Liver (tissue), 3 donors: ENCODE data around the gene NPPC.

Experiments
- ATF3 ChIP-seq: IDR thresholded peaks from 2 replicates; pipeline ENCODE4 v1.6.1; 2016; ENCODE audit warnings: antibody characterized with exemption
- CTCF ChIP-seq: fragments of 150-350 bp; IDR thresholded peaks from 2 replicates; pipeline ENCODE4 v1.5.1; 2017; ENCODE audit warnings: improper control_type of control experiment, low read depth, low read length; ENCODE audit not compliant: missing input control
- EGR1 ChIP-seq, 2 donors: IDR thresholded peaks; 2 replicates each; pipeline ENCODE4 v1.6.1; 2016 to 2018; ENCODE audit warnings: antibody characterized with exemption in 2 of 2, low read depth in 2 of 2
- FOXA1 ChIP-seq: IDR thresholded peaks from 2 replicates; pipeline ENCODE4 v1.6.1; 2016; ENCODE audit warnings: antibody characterized with exemption
- GABPA ChIP-seq, 2 donors: IDR thresholded peaks in 1 of 2; conservative IDR thresholded peaks in 1 of 2; 2 replicates each; pipeline ENCODE4 v1.6.1; 2016; ENCODE audit warnings: antibody characterized with exemption in 2 of 2, mild to moderate bottlenecking in 1 of 2, moderate library complexity in 1 of 2
- JUND ChIP-seq, 2 donors: IDR thresholded peaks; 2 replicates each; pipeline ENCODE4 v1.6.1; 2016; ENCODE audit warnings: antibody characterized with exemption in 2 of 2
- MAX ChIP-seq: IDR thresholded peaks from 2 replicates; pipeline ENCODE4 v1.6.1; 2016; ENCODE audit warnings: antibody characterized with exemption
- NR2F2 ChIP-seq: IDR thresholded peaks from 2 replicates; pipeline ENCODE4 v1.6.1; 2016; ENCODE audit warnings: antibody characterized with exemption
- REST ChIP-seq: IDR thresholded peaks from 2 replicates; pipeline ENCODE4 v1.6.1; 2016; ENCODE audit warnings: antibody characterized with exemption, mild to moderate bottlenecking
- RXRA ChIP-seq, 2 donors: IDR thresholded peaks; 2 replicates each; pipeline ENCODE4 v1.6.1; 2017 to 2018; ENCODE audit warnings: antibody characterized with exemption in 2 of 2, mild to moderate bottlenecking in 1 of 2
- SP1 ChIP-seq: IDR thresholded peaks from 2 replicates; pipeline ENCODE4 v1.6.1; 2018; ENCODE audit warnings: antibody characterized with exemption, mild to moderate bottlenecking
- TAF1 ChIP-seq: conservative IDR thresholded peaks from 2 replicates; pipeline ENCODE4 v1.6.1; 2016; ENCODE audit warnings: antibody characterized with exemption, mild to moderate bottlenecking
- YY1 ChIP-seq: IDR thresholded peaks from 2 replicates; pipeline ENCODE4 v1.6.1; 2016; ENCODE audit warnings: antibody characterized with exemption, mild to moderate bottlenecking
- ZBTB33 ChIP-seq: IDR thresholded peaks from 2 replicates; pipeline ENCODE4 v1.6.1; 2016; ENCODE audit warnings: antibody characterized with exemption
- donor health status: healthy.
- donor health status: healthy.

- TF ChIP-seq CTCF (no peak), YY1 (no peak), GABPA (IDR thresholded peaks at IDR 0.05 in 1 of 2, conservative IDR thresholded peaks at IDR 0.05 in 1 of 2) (no peak), EGR1 (IDR thresholded peaks at IDR 0.05; ENCODE audit: low read depth in 2 of 2) (no peak), ZBTB33 (no peak), TAF1 (no peak), SP1 (no peak), REST (no peak), FOXA1 (no peak), ATF3 (no peak), JUND (IDR thresholded peaks at IDR 0.05) (no peak), MAX (no peak), NR2F2 (no peak), RXRA (IDR thresholded peaks at IDR 0.05) (no peak)
These were observed 17.6 kb downstream of the NPPC start for GRCh38 chr2:231908584-231908983.
